ENCODE measurements around the gene PAPPA.

PAPPA gene

DNA sequence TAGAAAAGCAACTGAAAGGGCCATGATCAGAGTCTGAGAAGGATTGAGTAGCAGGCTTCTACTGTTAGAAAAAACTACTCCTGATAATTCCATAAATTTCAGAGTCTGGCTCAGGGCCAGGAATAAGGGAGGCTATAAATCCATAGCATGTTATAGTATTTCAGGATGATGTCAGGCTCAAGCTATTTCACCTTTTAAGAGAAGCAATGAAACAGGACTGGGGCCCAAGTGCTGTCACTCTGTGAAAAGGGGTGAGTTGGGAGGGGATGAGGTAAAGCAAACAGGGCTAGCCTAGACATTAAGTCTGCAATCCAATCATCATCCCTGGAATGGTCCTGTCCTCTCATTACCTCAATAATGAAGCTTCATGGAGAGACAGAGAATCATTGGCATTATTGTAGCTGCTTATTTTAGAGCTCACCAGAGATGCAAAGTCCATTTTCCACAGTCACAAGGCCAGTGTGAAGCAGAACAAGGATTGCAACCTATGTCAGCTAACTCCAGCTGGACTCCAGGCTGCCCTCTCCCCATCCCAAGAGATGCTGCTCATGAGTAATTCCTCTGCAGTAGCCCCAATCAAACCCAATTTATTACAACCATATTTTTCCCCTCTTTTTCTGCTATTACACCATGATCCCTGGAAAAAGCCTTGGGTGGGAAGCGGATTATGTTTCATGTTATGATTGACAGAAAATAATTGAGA is 56.0 kb downstream of the PAPPA start:
- no peak overlapping the region for H3K27ac ChIP-seq
- H3K27me3 ChIP-seq: no peaks in the 10 kb centered on the region
- no peaks in the 10 kb centered on the region for H3K36me3 ChIP-seq
- H3K4me1 ChIP-seq (ENCODE audit: control insufficient read depth in 1 of 2, insufficient read depth in 1 of 2, low read depth in 1 of 2, low read length in 1 of 2): no peaks in the 10 kb centered on the region
- H3K4me3 ChIP-seq (ENCODE audit: low read depth in 1 of 2, low read length in 1 of 2): no peak overlapping the region
- no peak for TF ChIP-seq CTCF (IDR thresholded peaks at IDR 0.05)
- no peaks in the 10 kb centered on the region for H3K9me3 ChIP-seq

DNA sequence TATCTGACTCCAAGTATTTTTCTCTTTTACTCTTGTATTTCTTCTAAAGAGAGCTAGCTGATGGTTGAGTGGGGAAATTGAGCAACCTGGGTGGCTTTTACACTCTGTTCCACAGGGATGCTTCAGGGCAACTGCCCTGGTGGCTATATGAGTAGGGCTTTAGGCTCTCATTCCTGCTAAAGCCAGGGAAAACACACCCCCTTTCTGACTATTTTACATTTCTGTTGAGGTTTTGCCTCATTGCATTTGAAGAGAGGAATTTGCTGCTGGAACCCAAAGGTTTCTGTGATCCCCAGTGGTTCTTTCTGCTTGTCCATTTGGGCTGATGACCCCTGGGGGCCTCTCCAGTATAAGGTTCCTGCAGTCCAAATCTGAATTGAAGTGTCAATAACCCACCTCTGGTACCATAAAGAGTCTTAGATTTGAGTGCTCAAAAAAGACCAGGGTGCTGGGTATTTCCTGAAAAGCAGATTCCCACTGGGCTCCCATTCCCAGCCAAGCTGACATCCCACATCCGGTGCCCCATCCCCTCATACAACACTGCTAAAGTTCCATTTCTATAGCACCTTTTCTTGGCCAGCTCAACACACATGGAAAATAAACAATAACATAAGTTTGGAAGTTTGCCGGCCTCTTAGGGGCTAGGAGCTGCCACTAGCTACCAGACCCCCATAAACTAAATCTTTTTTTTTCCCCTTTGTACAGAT is 59.5 kb downstream of the PAPPA start:
- H3K36me3 ChIP-seq: no peaks in the 10 kb centered on the region
- no peaks in the 10 kb centered on the region for H3K9me3 ChIP-seq
- no peak overlapping the region for H3K4me3 ChIP-seq (ENCODE audit: low read depth in 1 of 2, low read length in 1 of 2)
- no peak overlapping the region for H3K27ac ChIP-seq
- TF ChIP-seq CTCF (IDR thresholded peaks at IDR 0.05): no peak
- H3K4me1 ChIP-seq (ENCODE audit: control insufficient read depth in 1 of 2, insufficient read depth in 1 of 2, low read depth in 1 of 2, low read length in 1 of 2): no peaks in the 10 kb centered on the region
- no peaks in the 10 kb centered on the region for H3K27me3 ChIP-seq

DNA sequence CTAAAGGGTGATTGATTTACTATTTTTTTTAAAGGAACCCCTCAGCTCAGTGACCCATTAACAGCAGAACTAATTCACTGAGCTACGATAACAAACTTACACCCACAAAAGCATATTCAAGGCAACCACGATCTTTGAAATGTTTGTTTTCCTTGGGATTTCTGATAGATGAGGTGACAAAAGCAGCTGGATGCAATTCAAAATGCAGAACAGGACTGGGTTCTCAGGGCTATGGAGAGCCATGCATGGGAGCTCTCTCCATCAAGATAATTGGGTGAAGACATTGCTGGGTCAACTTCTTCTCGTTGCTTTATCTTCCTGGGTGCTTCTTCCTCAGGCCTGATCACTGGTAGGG is 60.1 kb downstream of the PAPPA start:
- Histone ChIP-seq H3K36me3 (no peaks in the 10 kb centered on the region), H3K4me1 (ENCODE audit: control insufficient read depth in 1 of 2, insufficient read depth in 1 of 2, low read depth in 1 of 2, low read length in 1 of 2) (no peaks in the 10 kb centered on the region), H3K27ac (no peak overlapping the region), H3K27me3 (no peaks in the 10 kb centered on the region), H3K4me3 (ENCODE audit: low read depth in 1 of 2, low read length in 1 of 2) (no peak overlapping the region), H3K9me3 (no peaks in the 10 kb centered on the region)
- no peak for TF ChIP-seq CTCF (IDR thresholded peaks at IDR 0.05)

GRCh38 chr9:116218399-116218798 is 64.8 kb downstream of the PAPPA start:
- Histone ChIP-seq H3K27me3 (no peaks in the 10 kb centered on the region), H3K27ac (no peak overlapping the region), H3K36me3 (no peaks in the 10 kb centered on the region), H3K4me1 (ENCODE audit: control insufficient read depth in 1 of 2, insufficient read depth in 1 of 2, low read depth in 1 of 2, low read length in 1 of 2) (no peaks in the 10 kb centered on the region), H3K4me3 (ENCODE audit: low read depth in 1 of 2, low read length in 1 of 2) (no peak overlapping the region), H3K9me3 (no peaks in the 10 kb centered on the region)
- no peak for TF ChIP-seq CTCF (IDR thresholded peaks at IDR 0.05)

- TF ChIP-seq CTCF (IDR thresholded peaks at IDR 0.05): no peak
- no peaks in the 10 kb centered on the region for H3K36me3 ChIP-seq
- no peaks in the 10 kb centered on the region for H3K9me3 ChIP-seq
- no peaks in the 10 kb centered on the region for H3K27me3 ChIP-seq
- H3K4me1 ChIP-seq (ENCODE audit: control insufficient read depth in 1 of 2, insufficient read depth in 1 of 2, low read depth in 1 of 2, low read length in 1 of 2): no peaks in the 10 kb centered on the region
- H3K27ac ChIP-seq: no peak overlapping the region
- H3K4me3 ChIP-seq (ENCODE audit: low read depth in 1 of 2, low read length in 1 of 2): no peak overlapping the region
Observed at GRCh38 chr9:116219686-116220085, 66.1 kb downstream of the PAPPA start.

Data from neutrophil (primary cell).